DMS153 treated with DMSO at 0.1 percent for 48 hours (cell line): Measurements from ENCODE around the gene CCDC192.
"Not testable (repeated sequence)": the region's sequence is repeated elsewhere in the genome, so short reads cannot be mapped to it uniquely, and the experiment has no call there.

Experiments used
- DNase-seq: peaks from one replicate; lab custom pipeline; 2025; ENCODE audit not compliant: unreplicated experiment; lab: John Stamatoyannopoulos, UW

CCDC192 gene

GRCh38 chr5:127702926-127703561 lies at the start of gene CCDC192:
TSS of gene CCDC192 (plus strand) at chr5:127703391. CDS start at chr5:127703446, 55 bp downstream.
- no peak for DNase-seq

GRCh38 chr5:127656825-127657224 lies 46.4 kb upstream of the CCDC192 start:
- no peak for DNase-seq

- no peak for DNase-seq
Measured at GRCh38 chr5:127660047-127660733, 43.0 kb upstream of the CCDC192 start.

- no peak for DNase-seq
Measured at GRCh38 chr5:127664093-127664492, 39.1 kb upstream of the CCDC192 start.

GRCh38 chr5:127665641-127666040 lies 37.5 kb upstream of the CCDC192 start:
- DNase-seq, result no peak

- no peak for DNase-seq
Measured at GRCh38 chr5:127666043-127666716, 37.0 kb upstream of the CCDC192 start.

GRCh38 chr5:127667926-127668325 lies 35.3 kb upstream of the CCDC192 start:
- DNase-seq, result no peak

GRCh38 chr5:127671218-127671617 lies 32.0 kb upstream of the CCDC192 start:
- DNase-seq, result no peak

GRCh38 chr5:127673117-127673800 lies 29.9 kb upstream of the CCDC192 start:
- DNase-seq, result no peak

- DNase-seq, result not testable (repeated sequence)
Measured at GRCh38 chr5:127676951-127677350, 26.2 kb upstream of the CCDC192 start.

GRCh38 chr5:127679691-127680330 lies 23.4 kb upstream of the CCDC192 start:
- DNase-seq, result not testable (repeated sequence)

GRCh38 chr5:127680595-127680994 lies 22.6 kb upstream of the CCDC192 start:
- no peak for DNase-seq

GRCh38 chr5:127683008-127683407 lies 20.2 kb upstream of the CCDC192 start:
- no peak for DNase-seq

- DNase-seq, result no peak
Measured at GRCh38 chr5:127684726-127685467, 18.3 kb upstream of the CCDC192 start.

- DNase-seq, result no peak
Measured at GRCh38 chr5:127685662-127686061, 17.5 kb upstream of the CCDC192 start.

GRCh38 chr5:127686424-127686823 lies 16.8 kb upstream of the CCDC192 start:
- DNase-seq, result no peak

- no peak for DNase-seq
Measured at GRCh38 chr5:127694518-127695171, 8.5 kb upstream of the CCDC192 start.

GRCh38 chr5:127695346-127695745 lies 7.8 kb upstream of the CCDC192 start:
- DNase-seq, result no peak

GRCh38 chr5:127696683-127697082 lies 6.5 kb upstream of the CCDC192 start:
- DNase-seq, result no peak
